Esophagus muscularis mucosa (tissue), 3 donors: ENCODE data around the gene GRIK1.

Source experiments
- CTCF ChIP-seq, 3 experiments: fragments of 200-600 bp in 2 of 3; fragments of 450-650 bp in 1 of 3; sonication (generic) in 2 of 3; IDR thresholded peaks; one replicate each; pipeline ENCODE4 v1.5.1; 2017 to 2019; ENCODE audit warnings: antibody characterized with exemption in 3 of 3, mild to moderate bottlenecking in 2 of 3, moderate library complexity in 1 of 3
- POLR2A ChIP-seq: fragments of 450-650 bp; IDR thresholded peaks from one replicate; pipeline ENCODE4 v1.6.1; 2017; ENCODE audit warnings: antibody characterized with exemption, moderate library complexity, mild to moderate bottlenecking, low read depth
- POLR2AphosphoS5 ChIP-seq, 2 donors: sonication (generic); formaldehyde crosslinking; IDR thresholded peaks; one replicate each; pipeline ENCODE4 v1.6.1; 2017; ENCODE audit warnings: antibody characterized with exemption in 2 of 2

DNA sequence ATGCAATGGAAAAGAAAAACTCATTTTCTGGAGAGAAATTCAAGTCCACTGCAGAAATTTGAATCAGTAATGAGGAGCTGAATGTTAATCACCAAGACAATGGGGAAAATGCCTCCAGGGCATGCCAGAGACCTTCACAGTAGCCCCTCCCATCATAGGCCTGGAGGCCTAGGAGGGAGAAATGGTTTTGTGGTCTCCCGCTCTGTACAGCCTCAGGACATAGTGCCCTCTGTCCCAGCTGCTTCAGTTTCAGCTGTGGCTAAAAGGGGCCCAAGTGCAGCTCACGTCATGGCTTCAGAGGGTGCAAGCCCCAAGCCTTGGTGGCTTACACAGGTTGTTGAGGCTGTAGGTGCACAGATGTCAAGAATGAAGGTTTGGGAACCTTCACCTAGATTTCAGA lies 223.0 kb downstream of the GRIK1 start:
- no peak for TF ChIP-seq CTCF (IDR thresholded peaks at IDR 0.05)
- TF ChIP-seq POLR2A, result no peak
- TF ChIP-seq POLR2AphosphoS5 (IDR thresholded peaks at IDR 0.05), result no peak
